PC-3 (cell line): ENCODE data around the gene NUBPL.

Experiments
- EZH2 ChIP-seq: fragments of 300-600 bp; sonication (generic); IDR thresholded peaks from one replicate; pipeline ENCODE4 v1.6.1; 2017; ENCODE audit warnings: antibody characterized with exemption, mild to moderate bottlenecking, low read length; ENCODE audit not compliant: unreplicated experiment
- EZH2phosphoT487 ChIP-seq: fragments of 300-600 bp; sonication (generic); IDR thresholded peaks from 2 replicates; pipeline ENCODE4 v1.6.1; 2018; ENCODE audit warnings: mild to moderate bottlenecking, antibody characterized with exemption, low read length, borderline replicate concordance
- TF ChIP-seq, protein P1 (sequence below): fragments of 300-600 bp; sonication (generic); conservative IDR thresholded peaks from 2 replicates; pipeline ENCODE4 v1.5.1; 2017; ENCODE audit warnings: antibody characterized with exemption, low read depth, mild to moderate bottlenecking, low read length

DNA sequence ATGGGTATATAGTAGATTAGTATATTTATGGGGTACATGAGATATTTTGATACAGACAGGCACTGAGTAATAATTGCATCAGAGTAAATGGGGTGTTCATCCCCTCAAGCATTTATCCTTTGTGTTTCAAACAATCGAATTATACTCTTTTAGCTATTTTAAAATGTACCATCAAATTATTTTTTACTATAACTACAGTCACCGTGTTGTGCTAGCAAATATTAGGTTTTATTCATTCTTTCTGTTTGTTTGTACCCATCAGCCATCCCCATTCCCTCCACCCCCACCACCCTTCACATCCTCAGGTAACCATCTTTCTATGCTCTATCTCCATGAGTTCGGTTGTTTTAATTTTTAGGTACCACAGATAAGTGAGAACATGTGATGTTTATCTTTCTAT is 115.8 kb downstream of the NUBPL start:
- TF ChIP-seq EZH2 (no peak), EZH2phosphoT487 (no peak)
- TF ChIP-seq, protein P1, sequence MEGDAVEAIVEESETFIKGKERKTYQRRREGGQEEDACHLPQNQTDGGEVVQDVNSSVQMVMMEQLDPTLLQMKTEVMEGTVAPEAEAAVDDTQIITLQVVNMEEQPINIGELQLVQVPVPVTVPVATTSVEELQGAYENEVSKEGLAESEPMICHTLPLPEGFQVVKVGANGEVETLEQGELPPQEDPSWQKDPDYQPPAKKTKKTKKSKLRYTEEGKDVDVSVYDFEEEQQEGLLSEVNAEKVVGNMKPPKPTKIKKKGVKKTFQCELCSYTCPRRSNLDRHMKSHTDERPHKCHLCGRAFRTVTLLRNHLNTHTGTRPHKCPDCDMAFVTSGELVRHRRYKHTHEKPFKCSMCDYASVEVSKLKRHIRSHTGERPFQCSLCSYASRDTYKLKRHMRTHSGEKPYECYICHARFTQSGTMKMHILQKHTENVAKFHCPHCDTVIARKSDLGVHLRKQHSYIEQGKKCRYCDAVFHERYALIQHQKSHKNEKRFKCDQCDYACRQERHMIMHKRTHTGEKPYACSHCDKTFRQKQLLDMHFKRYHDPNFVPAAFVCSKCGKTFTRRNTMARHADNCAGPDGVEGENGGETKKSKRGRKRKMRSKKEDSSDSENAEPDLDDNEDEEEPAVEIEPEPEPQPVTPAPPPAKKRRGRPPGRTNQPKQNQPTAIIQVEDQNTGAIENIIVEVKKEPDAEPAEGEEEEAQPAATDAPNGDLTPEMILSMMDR = no peak
